ENCODE measurements around the gene LRBA.

Gene LRBA

DNA sequence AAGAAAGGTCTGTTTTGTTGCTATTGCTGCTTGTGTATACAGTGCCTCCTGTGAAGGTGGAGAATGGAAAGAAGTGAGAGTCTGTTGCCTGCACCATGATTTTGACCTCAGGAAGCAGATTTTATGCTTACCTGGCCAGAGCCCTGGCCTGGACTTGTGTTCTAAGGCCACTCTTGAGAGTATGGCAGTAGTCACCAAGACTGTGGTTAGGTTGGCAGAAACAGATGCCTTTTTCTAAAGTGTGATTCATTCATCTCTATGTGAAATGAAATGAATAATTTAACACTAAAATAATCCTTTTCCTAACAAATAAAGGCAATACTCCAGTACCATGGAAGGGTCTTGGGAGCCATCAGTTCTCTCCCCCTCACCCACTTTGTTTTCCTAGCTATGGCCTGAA is 775.1 kb downstream of the LRBA start:
- DNase-seq (ENCODE audit: low read depth) = no peak

DNA sequence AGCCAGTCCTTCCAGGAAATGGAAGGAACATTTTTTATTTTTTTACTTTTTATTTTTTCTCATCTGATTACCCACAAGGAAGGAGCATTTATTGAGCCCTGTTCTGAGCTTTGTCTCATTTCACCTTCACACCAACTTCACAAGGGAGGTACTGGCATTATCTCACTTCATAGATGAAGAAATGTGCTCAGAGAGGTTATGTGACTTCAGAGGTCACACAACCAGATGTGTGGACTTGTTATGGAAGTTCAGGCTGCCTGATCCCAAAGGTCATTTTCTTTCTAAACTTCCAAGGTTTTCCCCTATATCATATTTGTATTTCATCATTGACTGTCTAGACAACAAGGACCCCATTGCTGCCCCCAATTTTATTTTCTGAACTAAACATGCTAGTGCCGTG is 776.5 kb downstream of the LRBA start:
- DNase-seq (ENCODE audit: low read depth) = no peak

DNA sequence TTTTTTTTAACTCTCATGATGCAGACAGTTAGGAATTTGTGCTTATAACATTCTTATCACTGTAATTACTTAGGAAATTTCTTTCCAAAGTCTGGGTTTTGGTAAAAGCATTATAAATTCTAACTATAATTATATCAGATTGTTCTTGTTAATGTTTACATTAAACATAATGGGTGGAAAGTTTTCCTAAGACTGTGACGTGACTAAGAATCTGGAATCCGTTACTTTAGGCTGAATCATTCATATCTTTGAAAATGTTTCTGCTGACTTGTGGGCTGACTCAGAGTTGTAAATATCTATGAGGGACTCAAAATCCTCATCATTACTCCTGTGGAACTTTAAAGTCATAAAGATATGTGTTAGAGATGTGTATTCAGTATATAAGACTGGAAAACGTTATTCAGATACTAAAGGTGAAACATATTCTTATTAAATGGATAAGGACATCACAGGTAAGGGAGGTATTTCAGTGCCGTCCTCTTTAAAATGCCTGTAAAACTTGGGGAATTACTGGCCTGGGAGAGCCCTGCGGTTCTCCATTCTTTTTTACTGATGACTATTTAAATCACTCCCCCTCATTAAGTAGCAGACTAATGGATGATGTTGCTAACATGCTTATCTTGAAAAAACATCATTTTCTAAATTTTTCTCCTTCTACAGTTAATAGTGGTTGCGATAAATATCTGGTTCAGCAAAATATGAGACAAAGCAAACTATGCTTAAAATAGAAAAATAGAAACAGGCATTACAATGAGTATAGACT is 777.8 kb downstream of the LRBA start:
- no peak for DNase-seq (ENCODE audit: low read depth)

DNA sequence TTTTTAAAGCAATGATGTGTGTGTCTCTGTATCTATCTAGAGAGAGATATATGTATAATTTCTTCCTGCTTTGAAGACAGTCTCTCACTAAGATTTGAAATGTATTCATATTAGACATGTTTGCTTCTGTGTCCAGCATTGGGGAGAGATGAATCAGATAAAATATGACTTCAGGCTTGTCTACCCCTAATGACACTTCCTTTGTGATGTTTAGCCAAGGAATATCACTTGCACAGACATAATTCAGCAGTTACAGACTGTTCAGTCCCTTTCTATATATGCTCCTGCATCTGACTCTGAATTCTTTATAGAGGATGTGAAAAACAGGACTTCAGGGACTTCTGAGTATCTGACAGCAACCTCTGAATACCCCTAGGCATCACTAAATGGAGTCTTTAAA is 778.5 kb downstream of the LRBA start:
- DNase-seq (ENCODE audit: low read depth) = no peak

DNA sequence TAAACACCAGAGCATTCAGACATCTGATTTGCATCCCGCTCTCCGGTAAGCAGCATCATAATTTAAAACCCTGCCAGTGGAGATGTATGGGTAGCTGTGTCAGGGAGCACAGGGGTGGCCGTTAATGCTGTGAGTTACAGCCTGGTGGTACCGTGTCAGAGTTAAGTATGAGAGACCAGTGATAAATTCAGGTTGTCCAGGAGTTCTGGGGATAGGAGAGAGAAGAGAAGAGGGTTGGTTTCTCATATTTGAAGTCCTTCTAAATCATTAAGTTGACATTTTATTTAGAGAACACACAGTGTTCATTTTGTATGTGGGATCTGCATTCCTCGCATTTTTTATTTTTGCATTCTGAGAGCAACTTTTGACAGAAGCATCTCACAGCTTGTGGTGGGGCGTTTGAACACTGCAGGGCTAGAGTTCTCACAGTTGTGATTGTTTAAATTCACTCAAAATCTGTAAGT is 779.2 kb downstream of the LRBA start:
- DNase-seq (ENCODE audit: low read depth) = no peak

DNA sequence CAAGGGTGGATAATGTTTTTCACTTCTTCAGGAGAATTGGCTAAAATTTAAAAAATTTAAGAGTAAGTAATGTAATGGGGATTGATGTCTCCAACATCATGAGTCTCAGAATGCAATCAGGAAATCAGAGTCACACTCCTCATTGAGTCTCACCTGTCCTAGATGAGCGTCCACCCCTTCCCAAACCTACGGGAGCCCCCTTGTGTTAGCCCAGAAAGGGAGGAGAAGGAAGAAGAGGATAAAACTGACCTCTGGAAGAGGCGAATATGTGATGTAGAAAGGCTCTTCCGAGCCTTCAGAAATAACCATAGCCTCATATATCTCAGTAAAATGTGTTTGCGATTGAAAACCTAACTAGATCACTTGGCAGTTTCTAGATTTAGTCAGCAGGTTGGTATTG is 779.8 kb downstream of the LRBA start:
- DNase-seq (ENCODE audit: low read depth) = no peak

DNA sequence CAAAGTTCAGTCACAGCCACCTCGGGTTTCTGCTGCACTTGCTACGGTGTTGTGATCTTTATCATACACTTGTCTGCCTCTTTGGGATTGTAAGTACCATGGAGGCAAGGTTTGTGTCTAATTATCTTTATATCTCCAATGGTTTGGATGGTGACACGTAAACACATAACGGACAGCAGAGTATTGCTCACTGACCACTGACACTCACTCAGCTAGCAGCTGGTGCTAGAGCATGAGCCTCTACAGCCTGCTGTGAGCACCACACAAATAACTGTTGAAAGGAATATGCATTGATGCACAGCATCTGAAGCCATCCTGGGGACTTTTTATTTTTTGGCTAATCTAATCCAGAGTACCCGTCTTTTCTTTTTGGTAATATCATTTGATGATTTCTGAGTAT is 780.8 kb downstream of the LRBA start:
- DNase-seq (ENCODE audit: low read depth) = no peak

DNA sequence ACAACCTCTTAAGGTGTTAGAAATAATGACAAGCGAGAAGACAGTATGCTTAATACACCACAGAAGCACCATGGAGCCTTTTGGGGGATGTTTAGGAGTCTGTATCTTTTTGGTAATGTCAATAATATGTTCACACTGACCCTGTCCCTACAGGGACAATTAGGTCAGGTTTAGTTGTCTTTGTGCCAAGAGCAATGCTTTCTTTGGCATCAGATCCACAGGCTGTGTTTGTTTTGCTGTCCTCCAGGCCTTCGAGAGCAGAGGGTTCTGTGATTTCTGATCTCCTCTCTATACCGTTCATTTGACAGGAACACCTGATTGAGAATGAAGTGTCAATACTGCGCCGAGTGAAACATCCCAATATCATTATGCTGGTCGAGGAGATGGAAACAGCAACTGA is 783.1 kb downstream of the LRBA start:
- no peak for DNase-seq (ENCODE audit: low read depth)

DNA sequence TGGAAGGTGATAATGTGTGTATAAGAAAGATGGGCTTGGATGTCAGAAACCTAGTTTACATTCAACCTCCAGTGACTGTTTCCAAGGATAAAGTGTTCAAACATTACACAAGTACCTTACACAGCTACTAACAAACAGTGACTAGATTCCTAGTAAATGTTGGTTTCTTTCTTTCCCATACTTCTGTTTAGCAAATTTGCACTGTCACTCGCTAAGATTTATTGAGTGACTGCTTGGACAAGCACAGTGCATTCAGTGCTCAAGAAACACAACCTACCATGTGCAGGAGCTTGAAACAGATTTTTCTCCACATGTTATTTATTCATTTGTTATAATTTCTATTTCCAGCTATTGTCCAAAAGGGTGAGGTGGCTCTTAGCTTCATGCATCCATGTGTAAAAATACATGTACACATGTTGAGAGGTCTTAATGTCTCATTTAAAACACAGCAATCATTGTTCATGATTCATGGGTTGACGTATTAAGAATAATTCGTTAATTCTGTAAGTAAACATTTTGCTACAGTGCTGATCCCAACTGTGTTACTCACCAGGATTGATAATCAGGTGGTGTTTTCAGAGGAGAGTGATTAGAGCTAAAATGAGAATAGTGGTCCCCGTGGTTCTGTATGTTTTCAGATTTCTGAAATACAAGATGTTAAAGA is 783.8 kb downstream of the LRBA start:
- no peak for DNase-seq (ENCODE audit: low read depth)

DNA sequence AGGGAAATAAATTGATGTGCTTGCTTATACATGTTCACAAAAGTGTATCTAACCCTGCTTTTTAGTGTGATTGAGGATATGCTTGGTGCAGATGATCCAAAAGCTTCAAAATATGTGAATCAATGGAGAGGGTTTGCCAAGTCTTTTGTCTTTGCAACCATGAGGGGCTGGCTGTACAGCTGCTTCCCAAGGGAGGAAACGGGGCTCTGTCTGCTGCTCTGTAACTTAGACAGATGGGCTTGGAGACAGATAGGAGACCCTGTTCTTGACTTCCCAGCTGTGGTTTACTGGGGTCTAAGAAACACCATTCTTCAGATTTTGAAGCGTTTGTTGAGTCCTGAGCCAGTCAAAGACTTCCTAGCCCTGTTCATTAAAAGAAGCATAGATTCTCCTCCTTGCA is 784.5 kb downstream of the LRBA start:
- DNase-seq (ENCODE audit: low read depth) = no peak

DNA sequence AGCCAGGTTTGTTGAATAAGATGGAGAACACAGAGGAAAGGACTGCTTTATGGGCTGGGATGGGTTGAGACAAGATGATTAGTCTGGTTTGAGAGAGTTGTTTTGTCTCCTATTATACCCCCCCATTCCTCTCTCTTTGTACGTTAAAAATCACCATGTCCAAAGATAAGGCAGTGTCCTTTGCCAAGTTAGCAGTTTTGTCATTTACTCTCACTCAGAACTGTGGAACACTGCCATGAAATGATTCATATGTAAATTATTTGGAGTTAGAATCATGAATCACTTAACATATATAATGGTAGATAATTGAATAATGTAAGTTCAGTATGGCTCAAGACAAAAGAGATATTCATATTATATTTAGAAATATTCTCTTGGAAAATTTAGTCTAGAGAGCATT is 785.6 kb downstream of the LRBA start:
- no peak for DNase-seq (ENCODE audit: low read depth)

DNA sequence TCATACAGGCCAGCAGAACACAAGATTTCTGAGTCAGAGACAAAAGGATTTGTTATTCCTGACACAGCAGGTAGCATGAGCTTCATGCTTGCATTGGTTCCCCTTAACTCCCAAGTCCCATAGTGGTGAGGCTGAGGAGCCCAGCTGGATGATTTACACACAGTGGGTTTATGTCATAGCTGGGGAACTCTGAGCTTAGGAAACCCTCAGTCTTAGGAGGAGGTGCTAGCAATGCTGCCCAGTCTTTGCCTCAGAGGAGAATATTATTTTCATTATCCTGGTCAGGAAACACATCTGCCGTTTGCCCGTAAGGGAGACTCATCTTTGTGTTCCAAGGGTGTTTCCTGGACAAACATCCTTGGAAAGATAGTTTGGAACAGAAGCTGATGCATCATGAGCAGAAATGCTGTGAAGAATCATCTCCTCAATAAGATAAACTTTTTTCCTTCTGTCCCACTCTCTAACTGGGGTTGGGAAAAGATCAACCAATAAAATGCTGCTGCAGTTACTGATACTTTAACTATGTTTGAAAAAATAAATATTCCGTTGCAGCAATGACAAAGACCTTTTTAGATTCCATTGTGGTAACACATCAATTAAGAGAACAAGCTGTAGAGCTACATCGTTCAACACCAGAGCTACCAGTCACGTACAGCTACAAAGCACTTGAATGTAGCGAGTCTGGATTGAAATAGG is 790.0 kb downstream of the LRBA start:
- no peak for DNase-seq (ENCODE audit: low read depth)

DNA sequence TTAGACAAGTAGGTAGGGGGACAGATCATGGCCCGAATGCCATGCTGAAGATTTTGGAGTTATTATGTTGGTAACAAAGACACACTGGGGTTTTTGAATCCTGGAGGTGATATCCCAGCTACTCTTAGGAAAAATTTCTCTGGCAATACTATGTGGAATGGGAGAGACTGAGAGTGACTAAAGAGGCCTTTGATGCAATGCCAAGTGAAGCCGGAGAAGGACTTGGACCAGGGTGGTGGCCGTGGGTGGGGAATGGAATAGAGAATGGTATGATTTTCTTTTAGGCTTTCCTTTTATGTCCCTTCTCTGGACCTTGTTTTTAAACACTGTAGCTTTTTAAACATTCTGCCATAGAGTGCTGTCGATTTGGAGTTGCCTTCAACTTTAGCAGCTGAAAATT is 795.2 kb downstream of the LRBA start:
- no peak for DNase-seq (ENCODE audit: low read depth)

DNA sequence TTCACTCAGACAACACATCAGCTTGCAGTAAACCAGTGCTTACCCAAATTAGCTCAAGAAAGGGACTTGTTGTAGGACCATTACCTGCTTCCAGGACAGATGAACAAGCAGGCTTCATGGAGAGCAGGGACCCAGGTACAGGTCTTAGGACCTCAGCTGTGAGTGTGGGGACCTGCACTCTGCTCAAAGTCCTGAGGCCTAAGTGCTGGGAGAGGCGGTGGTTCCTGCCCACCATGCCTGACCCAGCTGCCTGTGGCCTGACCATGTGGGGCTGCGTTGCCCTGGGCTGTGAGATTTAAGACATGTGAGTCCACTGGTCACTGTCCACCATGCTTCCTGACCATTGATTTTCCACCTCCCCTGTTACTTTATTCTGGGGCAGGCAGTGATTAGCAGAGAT is 796.6 kb downstream of the LRBA start:
- no peak for DNase-seq (ENCODE audit: low read depth)

DNA sequence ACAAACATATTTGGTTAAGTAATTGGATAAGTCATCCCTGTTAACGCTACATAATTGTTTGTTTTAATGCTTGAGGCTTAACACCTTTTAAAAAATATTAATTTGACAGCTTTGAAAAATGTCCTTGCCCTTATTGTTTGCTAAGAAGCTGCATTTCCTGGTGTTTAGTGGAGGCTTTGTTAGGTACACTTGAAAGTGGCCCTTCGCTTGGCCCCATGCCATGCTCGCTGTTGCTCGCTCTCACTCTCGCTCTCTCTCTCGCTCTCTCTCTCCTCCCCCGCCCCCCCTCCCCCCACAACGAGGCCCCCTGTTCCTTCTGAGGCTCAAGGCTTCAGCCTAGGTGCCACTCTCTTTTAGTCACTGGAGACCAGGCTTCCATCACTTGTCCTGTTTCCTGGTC is 797.3 kb downstream of the LRBA start:
- no peak for DNase-seq (ENCODE audit: low read depth)

DNA sequence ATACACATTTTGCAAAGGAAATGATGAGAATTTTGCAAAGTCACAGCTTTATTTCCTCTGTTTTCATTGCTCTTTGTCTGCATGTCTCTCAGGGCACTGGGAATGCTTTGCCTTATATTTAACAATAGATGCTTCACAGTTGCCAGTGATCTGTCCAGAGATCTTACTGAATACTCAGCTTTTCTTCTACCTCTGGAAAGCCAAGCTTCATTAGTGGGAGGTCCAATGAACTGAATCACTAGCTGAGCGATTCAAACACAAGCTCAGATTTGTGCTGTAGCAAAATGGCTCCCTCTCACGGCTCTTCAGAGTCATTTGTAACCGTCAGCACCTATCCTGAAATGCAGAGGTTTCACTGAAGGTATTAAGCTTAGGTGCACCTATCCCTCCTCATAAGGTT is 797.9 kb downstream of the LRBA start:
- DNase-seq (ENCODE audit: low read depth) = no peak

DNA sequence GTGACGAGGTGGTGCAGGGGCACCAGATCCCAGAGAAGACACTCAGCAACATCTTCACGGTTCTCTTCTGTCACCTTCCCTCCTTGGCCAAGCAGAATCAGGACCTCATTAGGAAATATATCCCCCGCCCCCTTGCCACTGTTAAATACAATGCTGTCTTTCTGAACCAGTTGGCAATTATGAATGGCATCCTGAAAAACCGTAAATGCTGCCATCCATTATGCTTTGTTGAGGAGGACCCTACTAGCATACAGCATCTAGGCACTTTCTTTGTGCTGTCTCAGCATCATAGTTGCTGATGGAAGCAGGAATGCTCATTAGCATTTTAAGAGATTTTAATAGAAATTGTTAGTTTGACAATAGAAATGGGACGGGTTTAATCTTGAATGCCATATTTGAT is 798.4 kb downstream of the LRBA start:
- DNase-seq (ENCODE audit: low read depth) = no peak

DNA sequence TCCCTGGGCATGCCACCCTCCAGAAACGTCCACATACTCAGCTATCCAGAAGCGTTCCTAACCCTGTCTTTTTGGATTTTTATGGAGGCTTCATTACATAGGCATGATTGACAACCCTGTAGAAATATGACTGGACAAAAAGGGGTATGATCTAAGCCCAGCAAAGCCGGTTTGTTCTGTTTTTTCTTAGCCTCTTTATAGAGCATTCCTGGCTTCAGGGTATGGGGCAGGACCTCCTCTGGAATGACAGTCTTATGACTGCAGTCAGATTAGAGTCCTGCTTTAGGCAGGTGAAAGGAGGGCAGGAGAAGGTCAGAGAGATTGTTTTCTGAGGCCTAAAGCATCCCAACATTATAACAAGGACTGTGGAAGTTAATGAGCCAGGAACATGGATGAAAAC is 799.5 kb downstream of the LRBA start:
- no peak for DNase-seq (ENCODE audit: low read depth)
